Nephron (organoid): ENCODE measurements around the gene CYTH1.

Experiments used
- H3K27ac Mint-ChIP-seq, 3 experiments: 2 replicates each; pipeline ENCODE4 v1.8.0; 2020; ENCODE audit warnings: mixed read lengths in 3 of 3, mild to moderate bottlenecking in 2 of 3, moderate library complexity in 1 of 3
- H3K27me3 Mint-ChIP-seq: 2 replicates; pipeline ENCODE4 v1.8.0; 2021; ENCODE audit warnings: low read depth, mild to moderate bottlenecking, moderate library complexity, mixed read lengths
- H3K36me3 Mint-ChIP-seq: 2 replicates; pipeline ENCODE4 v1.8.0; 2020; ENCODE audit warnings: low read depth, mixed read lengths
- H3K4me1 Mint-ChIP-seq: 2 replicates; pipeline ENCODE4 v1.8.0; 2020; ENCODE audit warnings: mixed read lengths
- H3K4me3 Mint-ChIP-seq, 3 experiments: 2 replicates each; pipeline ENCODE4 v1.8.0; 2020; ENCODE audit warnings: mild to moderate bottlenecking in 3 of 3, mixed read lengths in 3 of 3, moderate library complexity in 2 of 3
- H3K9me3 Mint-ChIP-seq: 2 replicates; pipeline ENCODE4 v1.8.0; 2020; ENCODE audit warnings: mixed read lengths
- CTCF ChIP-seq, 3 experiments: fragments of 200-600 bp; sonication (generic); IDR thresholded peaks; one replicate each; pipeline ENCODE4 v1.5.0; 2021; ENCODE audit warnings: antibody characterized with exemption in 3 of 3; ENCODE audit not compliant: unreplicated experiment in 3 of 3

Gene CYTH1

GRCh38 chr17:78777881-78778280, 4.2 kb downstream of the CYTH1 start:
- Mint-ChIP-seq H3K36me3 (no peaks in the 10 kb centered on the region), H3K27me3 (peaks cover 4% of the 10 kb centered on the region), H3K27ac (no peak overlapping the region), H3K9me3 (no peaks in the 10 kb centered on the region), H3K4me3 (no peak overlapping the region), H3K4me1 (peaks cover 25% of the 10 kb centered on the region)
- no peak for TF ChIP-seq CTCF (IDR thresholded peaks at IDR 0.05; ENCODE audit: unreplicated experiment in 3 of 3)

DNA sequence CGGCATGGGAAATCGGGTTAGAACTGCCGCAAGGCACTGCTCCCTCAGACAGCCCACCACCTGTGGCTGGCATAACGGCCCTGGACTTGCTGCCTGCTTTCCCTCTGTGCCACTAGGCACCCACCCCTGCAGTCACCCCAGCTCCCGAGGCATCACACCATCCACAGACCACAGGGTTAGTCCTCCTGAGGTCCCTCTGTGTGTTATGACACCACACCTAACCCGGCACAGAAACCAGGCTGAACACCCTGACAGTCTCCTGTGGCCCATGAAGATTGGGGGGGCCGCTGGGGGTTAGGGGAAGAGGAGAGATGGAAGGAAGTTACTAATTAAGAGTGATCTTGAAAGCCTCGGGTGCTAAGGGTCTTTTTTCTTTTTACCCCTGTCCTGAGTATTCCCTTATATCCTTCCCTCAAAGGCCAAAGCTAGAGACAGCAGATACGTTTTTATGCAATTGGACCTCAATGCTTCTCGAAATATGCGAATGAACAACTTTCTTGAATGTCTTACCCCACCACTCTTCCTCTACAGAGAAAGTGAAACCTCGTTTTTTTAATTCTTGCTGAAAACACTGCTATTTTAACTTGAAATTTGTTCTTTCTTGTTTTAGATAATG, 7.0 kb downstream of the CYTH1 start:
- TF ChIP-seq CTCF (IDR thresholded peaks at IDR 0.05; ENCODE audit: unreplicated experiment in 3 of 3) = no peak
- peaks cover 7% of the 10 kb centered on the region for H3K36me3 Mint-ChIP-seq
- H3K9me3 Mint-ChIP-seq = no peaks in the 10 kb centered on the region
- no peak overlapping the region for H3K27ac Mint-ChIP-seq
- H3K27me3 Mint-ChIP-seq = peaks cover 4% of the 10 kb centered on the region
- H3K4me1 Mint-ChIP-seq = peaks cover 19% of the 10 kb centered on the region
- no peak overlapping the region for H3K4me3 Mint-ChIP-seq

- Mint-ChIP-seq H3K36me3 (peaks cover 7% of the 10 kb centered on the region), H3K4me3 (no peak overlapping the region), H3K4me1 (peaks cover 13% of the 10 kb centered on the region), H3K27ac (peak overlapping the region in 2 of 3 experiments; percentile 3 to 34), H3K27me3 (no peaks in the 10 kb centered on the region), H3K9me3 (no peaks in the 10 kb centered on the region)
- TF ChIP-seq CTCF (IDR thresholded peaks at IDR 0.05; ENCODE audit: unreplicated experiment in 3 of 3) = no peak
Observed at GRCh38 chr17:78774453-78774852, 7.6 kb downstream of the CYTH1 start.

GRCh38 chr17:78771758-78772382, 10.2 kb downstream of the CYTH1 start:
- peaks cover 11% of the 10 kb centered on the region for H3K4me1 Mint-ChIP-seq
- no peak for TF ChIP-seq CTCF (IDR thresholded peaks at IDR 0.05; ENCODE audit: unreplicated experiment in 3 of 3)

DNA sequence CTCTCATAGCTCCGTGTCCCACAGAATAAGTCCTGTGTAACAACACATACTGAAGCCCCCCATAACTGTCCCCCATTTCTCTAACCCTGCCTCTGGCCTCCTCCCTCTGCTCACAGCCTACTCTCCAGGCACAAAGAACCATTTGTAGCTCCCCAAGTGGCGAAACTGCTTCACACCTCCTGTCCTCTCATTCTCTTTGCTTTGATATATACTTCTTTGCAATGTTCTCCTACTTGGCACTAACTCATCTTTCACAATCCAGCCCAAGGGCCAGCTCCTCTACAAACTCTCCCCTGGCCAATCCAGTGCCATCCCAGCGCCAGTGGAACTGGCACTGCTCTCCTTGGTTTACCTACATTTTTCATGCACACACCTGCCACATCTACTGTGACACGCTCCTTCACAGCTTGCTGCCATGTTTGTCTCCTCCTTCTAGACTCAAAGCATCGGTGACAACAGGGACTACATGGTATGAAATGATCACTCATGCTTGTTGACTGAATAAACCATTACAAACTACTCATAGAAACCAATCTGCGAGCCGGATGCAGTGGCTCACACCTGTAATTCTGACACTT, 12.8 kb downstream of the CYTH1 start:
- TF ChIP-seq CTCF (IDR thresholded peaks at IDR 0.05; ENCODE audit: unreplicated experiment in 3 of 3) = no peak
- Mint-ChIP-seq H3K36me3 (peaks cover 7% of the 10 kb centered on the region), H3K4me3 (no peak overlapping the region), H3K4me1 (peaks cover 7% of the 10 kb centered on the region), H3K27ac (no peak overlapping the region), H3K9me3 (no peaks in the 10 kb centered on the region), H3K27me3 (no peaks in the 10 kb centered on the region)

More at GRCh38 chr17:78771758-78772382, 10.2 kb downstream of the CYTH1 start:
- Mint-ChIP-seq H3K4me3 (no peak overlapping the region), H3K27me3 (no peaks in the 10 kb centered on the region), H3K9me3 (no peaks in the 10 kb centered on the region), H3K36me3 (peaks cover 7% of the 10 kb centered on the region), H3K27ac (peak overlapping the region in 2 of 3 experiments; percentile 19 to 22)
